GM13977 (cell line): ENCODE data around the gene CCDC182.

Source experiments
- DNase-seq: peaks from one replicate; pipeline ENCODE4 v3.0.0; 2012; ENCODE audit warnings: low spot score
- CTCF ChIP-seq: IDR thresholded peaks from 2 replicates; pipeline ENCODE4 v1.5.1; 2012; ENCODE audit warnings: mild to moderate bottlenecking, control low read depth; ENCODE audit not compliant: insufficient read depth; ENCODE audit errors: extremely low read depth, missing control alignments
- in situ Hi-C: fragments of 300-500 bp; cut with MboI; formaldehyde crosslinking; loops from one replicate; pipeline ENCODE4 v1.12.0; 2022; ENCODE audit warnings: low sequenced_read_pairs, low pct_unique_long_range_greater_than_20kb, mixed read lengths, inconsistent platforms; ENCODE audit not compliant: unreplicated experiment

Gene CCDC182

GRCh38 chr17:57774872-57775271, 29.8 kb upstream of the CCDC182 start:
- in situ Hi-C loops: no loop called here
- no peak for DNase-seq
- TF ChIP-seq CTCF: no peak

- no peak for TF ChIP-seq CTCF
- in situ Hi-C loops: no loop called here
- DNase-seq: no peak
These were observed 28.5 kb upstream of the CCDC182 start for GRCh38 chr17:57773557-57773956.

GRCh38 chr17:57772774-57773173, 27.7 kb upstream of the CCDC182 start:
- in situ Hi-C loops: no loop called here
- no peak for DNase-seq
- no peak for TF ChIP-seq CTCF

GRCh38 chr17:57767561-57767960, 22.5 kb upstream of the CCDC182 start:
- in situ Hi-C loops: no loop called here
- DNase-seq: no peak

GRCh38 chr17:57766318-57766943, 21.3 kb upstream of the CCDC182 start:
- no peak for DNase-seq
- no peak for TF ChIP-seq CTCF
- in situ Hi-C loops: no loop called here

More at GRCh38 chr17:57767561-57767960, 22.5 kb upstream of the CCDC182 start:
- no peak for TF ChIP-seq CTCF

- TF ChIP-seq CTCF: no peak
- in situ Hi-C loops: no loop called here
These were observed 17.6 kb upstream of the CCDC182 start for GRCh38 chr17:57762452-57763395.

More at GRCh38 chr17:57762452-57763395, 17.6 kb upstream of the CCDC182 start:
- DNase-seq: no peak
